Progenitor cell of endocrine pancreas (in vitro differentiated cells): ENCODE measurements around the gene DRP2. TPM values are rescaled to one million over a fixed set of nuclear protein-coding genes. Genes with fewer than 3 reads are reported as not detected.
A peak's percentile ranks its signal among the peaks of the same experiment; 100 is the strongest.
"Not testable (repeated sequence)": the region's sequence is repeated elsewhere in the genome, so short reads cannot be mapped to it uniquely, and the experiment has no call there.

Experiments used
- DNase-seq: peaks from one replicate; pipeline ENCODE4 v3.0.0; 2021; ENCODE audit warnings: low spot score; ENCODE audit not compliant: unreplicated experiment
- H3K27ac Mint-ChIP-seq: 2 replicates; pipeline ENCODE4 v1.8.0; 2021; ENCODE audit warnings: mild to moderate bottlenecking, moderate library complexity, mixed read lengths
- H3K27me3 Mint-ChIP-seq: 2 replicates; pipeline ENCODE4 v1.8.0; 2021; ENCODE audit warnings: mixed read lengths
- H3K36me3 Mint-ChIP-seq: 2 replicates; pipeline ENCODE4 v1.8.0; 2022; ENCODE audit warnings: mixed read lengths; ENCODE audit not compliant: insufficient read depth
- H3K4me1 Mint-ChIP-seq: 2 replicates; pipeline ENCODE4 v1.8.0; 2021; ENCODE audit warnings: low read depth, mixed read lengths
- H3K4me3 Mint-ChIP-seq: 2 replicates; pipeline ENCODE4 v1.8.0; 2021; ENCODE audit warnings: low read depth, mild to moderate bottlenecking, moderate library complexity, mixed read lengths
- H3K9me3 Mint-ChIP-seq: 2 replicates; pipeline ENCODE4 v1.8.0; 2021; ENCODE audit warnings: low read depth, mixed read lengths
- CTCF ChIP-seq: fragments of 200-600 bp; sonication (generic); IDR thresholded peaks from one replicate; pipeline ENCODE4 v1.5.0; 2021; ENCODE audit warnings: antibody characterized with exemption, mild to moderate bottlenecking; ENCODE audit not compliant: unreplicated experiment
- total RNA-seq: library from RNA; stranded (reverse); gene quantifications from 2 replicates; pipeline ENCODE4 v1.2.1, GENCODE V29; 2021

DRP2 gene
- total RNA-seq, 1 donor from 2014 or later = 0.29 TPM

GRCh38 chrX:101276238-101276637 lies 56.7 kb downstream of the DRP2 start:
- Mint-ChIP-seq H3K4me3 (no peak overlapping the region), H3K4me1 (no peaks in the 10 kb centered on the region), H3K27me3 (no peaks in the 10 kb centered on the region), H3K27ac (no peak overlapping the region), H3K9me3 (peaks cover 12% of the 10 kb centered on the region), H3K36me3 (peaks cover 2% of the 10 kb centered on the region)
- TF ChIP-seq CTCF = no peak
- DNase-seq = no peak

- Mint-ChIP-seq H3K36me3 (no peaks in the 10 kb centered on the region), H3K4me1 (no peaks in the 10 kb centered on the region), H3K4me3 (no peak overlapping the region), H3K27me3 (no peaks in the 10 kb centered on the region), H3K27ac (no peak overlapping the region), H3K9me3 (peaks cover 4% of the 10 kb centered on the region)
- DNase-seq = no peak
- peak; percentile 59 for TF ChIP-seq CTCF
Measured at GRCh38 chrX:101287402-101287801, 67.8 kb downstream of the DRP2 start.

GRCh38 chrX:101290957-101291603 lies 71.5 kb downstream of the DRP2 start, which contains the start of gene TAF7L:
Gene TAF7L (minus strand): TSS chrX:101291334. CDS start chrX:101287543, 3,791 bp downstream.
- H3K27ac Mint-ChIP-seq = no peak within 1 kb of the TSS
- H3K4me3 Mint-ChIP-seq = no peak within 1 kb of the TSS
- peaks cover 12% of the 10 kb centered on the region for H3K9me3 Mint-ChIP-seq
- H3K36me3 Mint-ChIP-seq = no peaks in the 10 kb centered on the region
- no peaks in the 10 kb centered on the region for H3K4me1 Mint-ChIP-seq
- H3K27me3 Mint-ChIP-seq = no peaks in the 10 kb centered on the region
- no peak for DNase-seq
- TF ChIP-seq CTCF = no peak

GRCh38 chrX:101295603-101296002 lies 76.0 kb downstream of the DRP2 start:
- H3K9me3 Mint-ChIP-seq = peaks cover 18% of the 10 kb centered on the region
- H3K36me3 Mint-ChIP-seq, DNase-seq, H3K4me1 Mint-ChIP-seq, H3K27ac Mint-ChIP-seq, H3K27me3 Mint-ChIP-seq, H3K4me3 Mint-ChIP-seq: not testable (repeated sequence)

GRCh38 chrX:101303790-101304189 lies 84.2 kb downstream of the DRP2 start:
- H3K27ac Mint-ChIP-seq = no peak overlapping the region
- no peak for TF ChIP-seq CTCF
- no peak overlapping the region for H3K4me3 Mint-ChIP-seq
- H3K4me1 Mint-ChIP-seq = peaks cover 1% of the 10 kb centered on the region
- DNase-seq = no peak
- H3K27me3 Mint-ChIP-seq = no peaks in the 10 kb centered on the region
- H3K36me3 Mint-ChIP-seq = no peaks in the 10 kb centered on the region
- peaks cover 22% of the 10 kb centered on the region for H3K9me3 Mint-ChIP-seq

Other genes starting within 250 kb of the DRP2 start
- 18.8 and 20.5 TPM in 2 replicates for gene TRMT2B, start 167.7 kb upstream of the DRP2 start, total RNA-seq
- gene TMEM35A, start 140.9 kb upstream of the DRP2 start, total RNA-seq = 5.8 and 7.6 TPM in 2 replicates
- gene CENPI, start 121.6 kb upstream of the DRP2 start, total RNA-seq = 13.2 and 13.7 TPM in 2 replicates
- 0.13 and 0.26 TPM in 2 replicates for gene TAF7L, start 71.5 kb downstream of the DRP2 start, total RNA-seq
- 15.7 and 16.5 TPM in 2 replicates for gene TIMM8A, start 129.0 kb downstream of the DRP2 start, total RNA-seq
- not detected in 2 replicates for gene BTK, start 166.4 kb downstream of the DRP2 start, total RNA-seq
- gene RPL36A, start 171.2 kb downstream of the DRP2 start, total RNA-seq = 306 and 310 TPM in 2 replicates
- gene GLA, start 188.1 kb downstream of the DRP2 start, total RNA-seq = 35.9 and 36.7 TPM in 2 replicates
- 72.4 and 77.8 TPM in 2 replicates for gene HNRNPH2, start 188.4 kb downstream of the DRP2 start, total RNA-seq